Stimulated activated CD8-positive, alpha-beta memory T cell treated with anti-CD3 and anti-CD28 coated beads, Interleukin-12 subunit alpha, Interleukin-12 subunit beta, amount 100 ng/mL, for 4 hours (primary cell): ENCODE results near the gene IDUA.
"Not testable (repeated sequence)": the region's sequence is repeated elsewhere in the genome, so short reads cannot be mapped to it uniquely, and the experiment has no call there.

Experiments used
- DNase-seq: peaks from one replicate; pipeline ENCODE4 v3.0.0-alpha.2; 2020; ENCODE audit warnings: low read depth

The IDUA gene

DNA sequence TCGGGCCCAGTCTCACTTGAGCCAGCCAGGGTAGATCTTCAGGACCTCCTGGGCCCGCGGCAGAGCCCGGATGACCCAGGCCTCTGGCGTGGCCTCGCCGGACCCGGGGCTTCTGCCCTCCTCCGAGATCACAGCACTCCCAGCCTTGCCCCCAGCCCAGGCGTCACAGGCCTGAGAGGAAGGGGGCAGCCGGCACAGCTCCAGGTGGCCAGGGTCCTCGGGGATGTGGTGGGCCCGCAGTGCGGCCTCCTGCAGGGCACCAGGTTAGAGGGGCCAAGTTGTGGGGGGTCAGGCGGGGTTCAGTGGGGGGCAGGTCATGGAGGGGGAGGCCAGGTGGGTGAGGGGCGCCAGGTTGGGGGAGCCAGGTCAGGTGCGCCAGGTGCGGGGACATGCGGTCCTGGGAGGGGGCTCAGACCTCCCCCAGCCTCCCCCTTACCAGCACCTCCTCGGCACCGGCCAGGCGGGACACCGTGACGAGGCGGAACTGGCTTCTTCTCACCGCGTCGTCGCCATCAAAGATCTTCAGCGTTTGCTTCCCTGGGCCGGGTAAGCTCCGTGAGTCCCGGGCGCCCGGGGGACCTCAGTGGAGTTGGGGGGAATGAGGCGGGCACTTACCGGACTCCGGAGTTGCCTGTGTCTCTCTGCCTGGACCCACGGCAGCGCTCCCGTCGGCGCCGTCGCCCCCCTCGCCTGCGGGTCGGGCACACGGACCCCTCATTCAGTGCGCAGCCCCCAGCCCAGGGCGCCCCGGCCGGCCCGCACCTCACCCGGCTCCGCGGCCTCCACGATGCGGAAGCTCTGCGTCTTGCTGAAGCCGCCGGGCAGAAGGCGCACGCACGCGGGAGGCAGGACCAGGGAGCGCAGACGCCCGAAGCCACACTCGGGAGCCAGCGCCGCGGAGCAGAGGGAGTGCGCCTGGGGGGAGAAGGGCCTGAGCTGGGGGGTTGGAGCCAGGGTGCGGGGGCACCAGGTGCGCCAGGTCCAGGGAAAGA, 19.4 kb upstream of the IDUA start:
- no peak for DNase-seq

DNA sequence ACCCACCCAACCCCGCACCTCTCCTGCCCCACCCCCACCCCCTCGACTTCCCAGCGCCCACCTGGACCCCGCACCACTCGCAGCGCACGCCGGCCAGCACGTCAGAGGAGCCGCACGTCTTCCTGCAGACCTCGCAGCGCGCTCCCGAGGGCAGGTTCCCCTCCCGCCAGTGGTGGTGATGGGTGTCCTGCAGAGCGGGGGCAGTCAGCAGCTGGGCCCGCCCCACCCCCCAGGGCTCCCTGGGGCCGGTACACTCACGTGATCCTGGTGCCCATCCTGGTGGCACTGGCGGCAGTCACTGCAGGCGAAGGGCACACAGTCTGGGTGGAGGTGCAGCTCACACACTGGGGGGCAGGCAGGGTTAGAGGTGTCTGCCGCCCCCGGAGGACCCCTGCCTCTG, 18.6 kb upstream of the IDUA start:
- no peak for DNase-seq

DNA sequence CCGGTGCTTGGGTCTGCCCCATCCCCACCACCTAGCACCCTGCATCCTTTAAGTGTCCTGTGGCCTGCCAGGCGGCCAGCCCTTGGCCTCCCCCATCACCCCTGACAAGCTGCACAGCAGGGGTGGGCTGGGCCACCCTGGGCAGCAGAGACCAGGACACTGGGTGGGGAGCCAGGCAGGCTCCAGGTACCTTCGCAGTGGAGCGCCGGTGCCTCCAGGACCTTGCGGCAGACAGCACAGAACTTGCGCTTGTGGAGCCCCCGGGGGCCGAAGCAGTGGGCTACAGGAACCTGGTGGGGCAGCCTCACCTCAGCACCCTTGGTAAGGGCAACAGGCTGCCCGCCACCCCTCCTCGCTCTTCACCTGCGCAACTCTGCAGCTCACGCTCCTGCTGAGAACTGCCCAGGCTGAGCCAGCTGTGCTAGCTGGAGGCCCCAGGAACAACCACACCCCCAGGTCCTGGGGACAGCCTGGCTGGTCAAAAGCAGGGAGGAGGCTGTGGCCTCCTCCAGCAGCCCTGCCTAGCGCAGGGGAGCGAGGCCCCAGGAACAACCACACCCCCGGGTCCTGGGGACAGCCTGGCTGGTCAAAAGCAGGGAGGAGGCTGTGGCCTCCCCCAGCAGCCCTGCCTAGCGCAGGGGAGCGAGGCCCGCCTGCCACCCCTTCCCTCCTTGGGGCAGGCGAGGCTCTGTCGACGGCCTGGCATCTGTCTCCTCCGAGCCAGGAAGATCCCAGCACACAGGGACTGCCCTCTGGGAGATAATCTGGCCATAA, 18.0 kb upstream of the IDUA start:
- DNase-seq: no peak

DNA sequence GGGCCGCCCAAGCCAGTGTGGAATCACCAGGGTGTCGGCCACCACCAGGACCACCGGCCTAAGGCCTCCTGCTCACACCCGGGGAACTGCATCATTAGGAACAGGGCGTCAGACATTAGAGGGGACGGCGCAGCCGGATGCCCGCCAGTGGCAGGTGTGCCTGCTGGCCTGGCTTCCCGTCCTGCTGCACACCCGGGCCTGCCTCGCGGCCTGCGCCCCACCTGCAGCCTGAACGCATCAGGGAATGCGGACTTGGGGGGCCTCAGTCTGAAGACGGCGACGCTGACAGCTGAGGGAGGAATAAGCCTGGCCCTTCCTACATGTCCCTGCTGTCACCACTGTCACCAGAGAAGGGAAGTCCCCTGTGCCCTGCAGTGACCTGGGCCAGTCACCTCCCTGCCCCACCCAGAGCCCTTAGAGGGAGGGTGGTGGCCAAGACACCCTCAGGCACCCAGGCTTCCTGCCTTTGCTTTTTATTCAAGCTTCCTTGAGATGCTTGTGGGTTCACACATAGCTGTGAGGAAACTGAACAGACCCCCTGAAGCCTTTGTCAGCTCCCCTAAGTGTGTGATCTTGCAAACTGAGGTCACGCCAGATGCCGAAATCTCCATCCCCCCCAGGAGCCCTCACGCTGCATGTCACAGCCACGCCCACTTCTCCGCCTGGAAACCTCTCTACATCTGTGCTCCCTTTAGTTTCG, 16.6 kb upstream of the IDUA start:
- peak; percentile 33 for DNase-seq

DNA sequence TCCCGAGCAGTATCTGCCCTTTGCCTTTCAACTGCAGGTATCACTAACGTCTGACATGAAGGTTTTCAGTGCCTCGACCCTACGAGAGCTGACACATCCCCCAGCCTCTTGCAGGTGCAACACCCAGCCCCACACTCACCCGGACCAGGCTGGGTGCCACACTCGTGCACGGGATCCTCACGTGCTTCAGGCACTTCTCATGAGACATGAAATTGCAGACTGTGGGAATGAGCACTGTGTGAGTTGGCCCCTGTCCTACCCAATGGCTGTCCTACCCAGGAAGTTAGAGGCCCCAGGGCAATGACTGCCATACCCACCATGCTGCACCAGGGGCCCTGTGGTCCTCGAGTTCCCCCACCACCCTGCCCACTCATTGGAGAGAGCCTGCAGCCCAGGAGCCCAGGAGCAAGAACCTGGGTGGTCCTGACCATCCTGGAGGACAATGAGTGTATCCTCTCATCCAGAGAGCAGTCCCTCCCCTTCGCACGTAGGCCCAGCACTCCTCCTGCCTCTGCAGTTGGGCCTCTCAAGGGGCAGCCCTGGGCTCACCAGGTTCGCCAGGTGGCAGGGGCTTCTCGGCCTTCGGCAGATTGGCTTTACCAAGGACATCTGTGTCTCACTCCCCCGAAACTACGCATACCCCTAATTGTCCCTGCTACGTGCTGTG, 15.9 kb upstream of the IDUA start:
- no peak for DNase-seq

DNA sequence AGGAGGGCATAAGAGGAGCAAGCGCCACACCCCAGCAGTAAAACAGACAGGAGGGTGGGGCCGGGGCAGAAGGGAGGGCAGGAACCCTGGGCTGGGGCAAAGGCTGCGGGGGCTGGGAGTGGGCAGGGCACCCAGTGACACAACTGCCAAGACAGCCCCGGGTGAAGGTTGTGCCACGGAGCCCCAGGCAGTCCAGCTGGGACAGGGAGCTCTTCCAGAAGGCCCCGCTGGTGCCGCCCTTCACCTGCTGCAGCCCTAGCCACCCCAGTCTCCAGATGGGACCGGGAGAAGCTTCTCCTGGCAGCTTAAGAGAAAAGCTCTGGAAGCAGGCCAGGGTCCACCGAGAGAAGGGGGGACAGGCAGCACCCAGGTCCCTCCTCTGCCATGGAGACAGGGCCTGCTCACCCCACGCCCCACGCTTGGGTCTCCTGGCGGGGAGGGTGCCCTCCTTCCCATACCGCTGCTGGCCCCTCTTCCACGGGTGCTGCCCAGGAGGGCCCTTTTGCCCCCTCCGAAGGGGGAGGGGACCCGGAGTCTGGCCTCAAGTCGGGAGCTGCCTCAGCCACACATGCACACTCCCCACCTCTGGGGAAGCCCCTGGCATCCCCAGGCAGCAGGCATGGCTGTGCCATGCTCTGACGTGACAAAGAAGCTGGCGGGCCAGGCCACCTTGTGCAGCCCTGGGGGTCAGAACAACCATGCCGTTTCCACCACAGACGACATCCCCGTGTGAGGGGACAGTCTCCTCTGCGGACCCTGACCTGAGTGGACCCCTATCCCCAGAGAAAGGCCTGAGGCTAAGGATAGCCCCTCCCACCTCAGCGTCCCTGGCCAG, 15.0 kb upstream of the IDUA start:
- DNase-seq: no peak

DNA sequence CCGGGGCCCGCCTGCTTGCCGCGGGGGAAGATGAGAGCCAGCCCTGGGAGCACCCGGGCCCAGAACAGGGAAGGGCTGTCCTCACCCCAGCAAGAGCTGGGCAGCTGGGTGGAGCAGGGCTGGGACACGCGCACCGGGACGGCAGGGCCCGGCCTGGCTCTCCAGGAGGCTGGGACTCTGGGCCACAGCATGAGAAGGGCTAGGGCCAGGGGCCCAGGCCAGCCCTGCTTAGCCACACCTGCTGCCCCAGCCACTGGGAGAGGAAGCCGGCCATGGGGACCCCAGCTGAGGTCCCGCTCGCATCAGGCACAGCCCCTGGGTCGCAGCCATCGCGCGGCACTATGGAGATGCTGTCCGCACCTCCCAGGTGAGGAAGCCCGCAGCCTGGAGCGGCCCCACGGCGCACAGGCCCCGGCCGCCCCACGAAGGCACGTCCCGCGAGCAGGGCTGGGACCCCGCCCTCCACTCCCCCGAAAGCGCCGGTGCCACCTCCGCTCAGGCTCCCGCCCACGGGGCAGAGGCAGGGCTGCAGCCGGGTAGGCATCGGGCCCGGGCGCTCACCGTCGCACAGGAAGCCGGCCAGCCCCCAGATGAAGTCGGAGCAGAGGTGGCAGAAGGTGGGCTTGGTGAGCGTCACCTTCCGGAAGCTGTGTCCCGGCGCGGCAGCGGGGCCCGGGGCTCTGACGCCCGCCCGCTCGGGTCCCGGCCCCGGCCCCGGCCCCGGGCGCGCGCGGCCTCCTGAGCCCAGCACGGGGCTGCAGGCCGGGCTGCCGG, 14.0 kb upstream of the IDUA start:
- peak; percentile 65 for DNase-seq

DNA sequence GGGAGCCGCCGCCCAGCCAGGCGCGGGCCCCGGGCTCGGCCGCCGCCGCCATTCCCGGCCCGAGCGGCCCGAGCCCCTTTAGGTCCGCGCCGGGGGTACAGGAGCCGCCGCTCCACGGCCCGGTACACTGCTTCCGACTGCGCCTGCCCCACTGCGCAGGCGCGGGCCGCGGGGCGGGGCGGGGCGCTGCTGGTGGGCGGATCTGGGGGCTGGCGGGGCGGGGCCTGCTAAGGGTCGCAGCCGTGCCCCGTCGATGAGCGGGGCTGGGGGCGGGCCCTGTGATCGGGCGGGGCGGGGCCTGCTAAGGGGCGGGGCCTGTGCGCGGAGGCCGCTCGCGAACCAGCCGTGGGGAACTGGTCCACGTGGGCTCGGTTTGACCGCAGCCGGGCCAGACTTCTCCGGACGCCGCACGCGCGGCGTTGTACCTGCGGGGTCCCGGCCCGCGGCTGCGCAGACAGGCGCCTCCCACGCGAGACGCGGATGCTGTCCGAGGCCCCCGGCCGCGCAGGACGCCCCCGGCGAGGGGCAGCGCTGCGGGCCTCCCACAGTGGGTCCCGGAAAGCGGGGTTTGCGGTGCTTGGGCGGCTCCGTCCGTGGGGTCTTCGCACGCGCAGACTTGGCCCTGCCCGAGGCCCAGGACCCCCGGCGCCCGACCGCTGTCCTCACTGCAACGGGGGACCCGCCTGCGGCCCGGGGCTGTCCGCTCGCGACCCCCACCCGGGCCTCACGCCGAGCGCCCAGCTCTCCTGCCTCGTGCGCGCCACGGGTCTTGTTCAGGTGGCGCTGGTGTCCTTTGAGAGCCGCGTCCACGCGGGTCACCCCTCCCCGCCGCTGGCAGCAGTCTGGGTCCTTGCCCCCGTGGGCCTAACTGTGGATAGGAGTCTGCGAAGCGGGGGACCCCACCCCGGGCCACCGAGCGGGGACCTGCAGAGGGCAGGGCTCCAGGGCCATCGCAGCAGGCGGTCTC, 13.1 kb upstream of the IDUA start, which contains the start of gene DGKQ:
TSS of gene DGKQ (minus strand) at position 139 of the 967 bp plus-strand sequence. CDS start at position 52, 87 bp downstream.
- peak; percentile 87 for DNase-seq

DNA sequence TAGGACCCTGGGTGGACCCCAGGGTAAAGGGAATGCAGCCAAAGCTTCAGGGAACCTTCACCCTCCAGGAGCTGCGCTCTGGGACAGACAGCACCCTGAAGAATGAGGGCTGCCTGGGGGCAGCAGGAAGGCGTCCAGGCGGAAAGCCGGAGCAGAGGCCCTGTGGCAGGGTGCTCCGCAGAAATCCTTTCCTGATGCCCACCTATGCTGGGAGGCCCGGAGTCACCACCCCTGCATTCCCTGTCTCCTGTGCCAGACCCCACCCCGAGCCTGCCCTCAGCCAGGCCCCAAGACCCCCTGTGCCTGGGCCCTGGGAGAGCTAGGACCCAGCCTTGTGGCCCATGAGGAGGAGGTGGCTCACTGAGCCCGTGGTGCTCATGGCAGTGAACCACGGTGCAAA, 12.2 kb upstream of the IDUA start:
- no peak for DNase-seq

DNA sequence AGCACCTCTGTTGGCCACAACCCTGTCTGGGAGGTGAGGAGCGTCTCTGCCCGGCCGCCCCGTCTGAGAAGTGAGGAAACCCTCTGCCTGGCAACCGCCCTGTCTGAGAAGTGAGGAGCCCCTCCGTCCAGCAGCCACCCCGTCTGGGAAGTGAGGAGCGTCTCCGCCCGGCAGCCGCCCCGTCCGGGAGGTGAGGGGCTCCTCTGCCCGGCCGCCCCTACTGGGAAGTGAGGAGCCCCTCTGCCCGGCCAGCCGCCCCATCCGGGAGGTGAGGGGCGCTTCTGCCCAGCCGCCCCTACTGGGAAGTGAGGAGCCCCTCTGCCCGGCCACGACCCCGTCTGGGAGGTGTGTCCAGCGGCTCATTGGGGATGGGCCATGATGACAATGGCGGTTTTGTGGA, 10.8 kb upstream of the IDUA start:
- DNase-seq: not testable (repeated sequence)

DNA sequence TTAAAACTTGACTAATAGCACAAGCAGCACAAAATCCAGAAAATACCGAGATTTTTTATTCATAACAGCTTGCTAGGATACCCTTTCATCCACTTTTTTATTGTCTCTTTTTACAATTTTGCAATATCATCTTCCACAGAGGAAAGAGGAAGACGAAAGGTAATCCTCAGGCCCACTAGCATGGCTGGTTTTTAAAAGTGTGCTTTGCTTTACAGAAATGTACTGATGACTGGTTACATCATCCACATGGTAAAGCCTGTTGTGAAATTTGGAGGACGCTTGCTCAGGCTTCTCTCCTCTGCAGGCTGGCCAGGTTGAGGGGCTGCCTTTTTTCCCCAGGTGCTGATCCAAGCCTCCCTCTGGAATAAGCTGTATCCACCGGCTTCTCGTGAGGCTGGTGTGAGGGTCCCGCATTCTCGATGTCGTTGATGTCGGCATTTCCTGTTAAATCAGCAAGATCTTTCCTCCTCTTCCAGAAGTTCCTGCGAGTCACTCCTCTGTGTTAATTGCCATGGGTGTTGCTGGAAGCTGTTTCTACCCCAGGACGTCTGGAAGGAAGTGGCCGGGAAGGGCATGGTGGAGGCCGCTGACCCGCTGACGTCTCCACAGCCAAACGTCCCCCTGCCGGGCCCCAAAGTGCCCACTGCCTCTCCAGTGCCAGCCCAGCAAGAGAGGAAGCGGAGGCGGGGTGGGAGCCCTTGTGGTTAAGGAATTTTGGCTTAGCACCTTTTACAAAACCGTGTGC, 7.7 kb upstream of the IDUA start:
- no peak for DNase-seq

DNA sequence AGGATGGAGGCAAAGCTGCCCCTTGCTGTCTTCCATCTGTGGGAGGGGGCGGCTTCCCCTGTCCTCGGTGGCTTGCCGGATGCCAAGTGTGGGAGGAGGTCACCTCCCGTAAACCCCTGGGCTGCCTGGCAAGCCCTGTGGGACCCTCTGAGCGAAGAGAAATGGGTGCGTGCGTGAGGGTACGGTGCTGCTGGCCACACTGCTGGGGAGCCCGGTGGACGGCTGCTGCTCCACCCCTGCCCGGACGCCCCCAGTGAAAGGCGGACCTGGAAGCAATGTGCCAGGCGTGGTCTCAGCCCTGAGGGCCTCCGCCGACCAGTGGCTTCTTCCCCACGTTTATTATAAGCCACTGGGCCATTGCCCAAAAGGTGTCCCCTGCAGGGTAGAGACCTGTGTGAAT, 4.6 kb upstream of the IDUA start:
- no peak for DNase-seq

DNA sequence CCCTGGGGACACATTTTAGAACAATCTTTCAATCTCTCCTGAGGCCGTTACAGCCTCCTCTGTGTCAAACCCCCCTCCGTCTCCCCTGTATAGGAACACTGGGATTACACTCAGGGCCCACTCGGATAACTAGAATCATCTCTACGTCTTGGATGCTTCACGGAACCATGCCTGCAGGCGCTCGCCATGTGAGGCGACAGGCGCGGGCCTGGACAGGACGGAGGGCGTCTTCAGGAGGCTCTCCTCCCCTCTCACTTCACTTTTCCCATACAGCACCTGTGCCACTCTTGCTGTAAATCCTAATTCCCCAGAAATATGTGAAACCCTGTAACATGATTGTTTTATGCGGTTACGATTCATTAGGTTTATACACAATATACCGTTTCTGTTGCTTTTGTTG, 4.0 kb upstream of the IDUA start:
- DNase-seq: no peak

DNA sequence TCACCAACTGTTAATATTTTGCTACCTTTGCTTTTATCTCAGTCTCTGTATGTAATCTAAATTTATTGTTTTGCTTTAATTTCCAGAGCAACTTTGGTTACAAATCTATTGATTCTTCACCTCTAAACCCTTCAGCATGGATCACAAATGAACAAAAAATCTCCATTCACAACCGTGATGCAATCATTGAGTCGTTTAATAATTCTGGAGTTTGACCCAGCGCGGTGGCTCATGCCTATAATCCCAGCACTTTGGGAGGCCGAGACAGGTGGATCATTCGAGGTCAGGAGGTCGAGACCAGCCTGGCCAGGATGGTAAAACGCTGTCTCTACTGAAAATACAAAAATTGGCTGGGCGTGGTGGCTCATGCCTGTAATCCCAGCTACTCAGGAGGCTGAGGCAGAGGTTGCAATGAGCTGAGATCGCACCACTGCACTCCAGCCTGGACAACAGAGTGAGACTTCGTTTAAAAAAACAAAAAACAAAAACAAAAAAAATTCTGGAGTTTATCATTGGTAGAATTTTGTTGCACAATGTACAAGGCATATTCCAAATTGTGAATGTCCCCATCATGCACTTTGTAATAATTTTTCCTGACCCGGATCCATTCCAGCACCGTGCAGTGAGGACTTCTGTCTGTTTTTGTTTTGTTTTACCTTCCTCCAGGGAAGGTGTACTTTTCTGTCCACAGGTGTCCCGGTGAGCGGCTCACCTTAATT, 2.3 kb upstream of the IDUA start:
- no peak for DNase-seq

DNA sequence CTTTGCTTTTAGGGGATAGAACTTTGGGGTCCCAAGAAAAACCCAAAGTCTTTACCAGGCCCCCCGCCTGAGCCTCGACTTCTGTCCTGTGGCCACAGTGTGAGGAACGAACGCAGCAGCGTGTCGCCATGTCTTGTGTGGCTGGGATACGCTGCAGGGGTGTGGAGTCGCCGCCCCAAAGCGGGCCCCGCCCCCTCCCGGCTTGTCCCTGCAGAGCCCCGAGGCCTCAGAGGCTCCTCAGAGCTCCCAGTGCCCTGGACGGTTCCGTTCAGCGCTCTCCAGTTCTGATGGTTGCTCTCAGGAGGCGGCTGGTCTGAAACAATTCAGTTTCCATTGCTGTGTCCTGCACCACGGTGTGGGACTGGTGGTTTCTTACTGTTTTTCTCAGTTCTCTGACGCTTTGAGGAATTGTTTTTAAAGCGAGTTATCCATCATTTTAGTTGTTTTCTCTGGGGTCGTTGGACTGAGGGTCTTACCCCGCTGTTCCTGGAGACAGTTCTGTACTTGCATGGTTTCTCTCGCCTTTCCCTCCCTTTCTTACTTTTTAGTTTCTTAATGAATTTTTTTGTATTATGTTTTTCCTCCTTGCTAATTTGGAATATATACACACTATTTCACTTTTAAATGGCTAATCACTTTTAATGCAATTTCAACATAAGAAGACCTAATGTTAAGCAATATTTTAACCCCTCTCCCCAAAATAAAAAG, 1.6 kb upstream of the IDUA start:
- peak; percentile 52 for DNase-seq

DNA sequence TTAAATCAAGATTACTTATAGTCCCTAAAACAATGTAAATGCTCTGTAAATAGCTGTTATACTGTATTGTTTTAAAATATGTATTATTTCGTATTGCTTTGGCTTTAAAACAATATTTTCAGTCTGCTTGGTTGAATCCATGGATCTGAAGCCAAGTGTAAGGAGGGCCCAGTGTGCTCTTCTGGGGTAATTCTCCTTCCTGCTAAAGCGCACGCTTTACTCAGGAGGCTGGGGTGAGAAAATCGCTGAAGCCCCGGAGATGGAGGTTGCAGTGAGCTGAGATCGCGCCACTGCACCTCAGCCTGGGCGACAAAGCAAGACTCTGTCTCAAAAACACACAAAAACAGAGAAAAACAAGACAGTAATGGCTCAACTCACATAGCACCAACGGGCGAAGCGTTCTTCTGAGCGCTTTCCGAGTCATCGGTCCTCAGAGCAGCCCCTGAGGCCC, 391 bp upstream of the IDUA start:
- DNase-seq: no peak
